Astrocyte of the cerebellum (primary cell): ENCODE measurements around the gene TMCC3.
"Not testable (repeated sequence)": the region's sequence is repeated elsewhere in the genome, so short reads cannot be mapped to it uniquely, and the experiment has no call there.

ENCODE experiments used
- DNase-seq: peaks from one replicate; pipeline ENCODE4 v3.0.0-alpha.2; 2011; ENCODE audit warnings: low read depth
- H3K4me3 ChIP-seq: 2 replicates; pipeline ENCODE4 v1.5.1; 2011; ENCODE audit warnings: mild to moderate bottlenecking, low read depth, low read length, moderate library complexity
- CTCF ChIP-seq: IDR thresholded peaks from 2 replicates; pipeline ENCODE4 v1.5.1; 2012; ENCODE audit warnings: low read length, low read depth, moderate library complexity, mild to moderate bottlenecking; ENCODE audit errors: missing control alignments
- in situ Hi-C: cut with HindIII; loops from 2 replicates; pipeline ENCODE4 v1.10.0; 2017; ENCODE audit warnings: low sequenced_read_pairs

TMCC3 gene

GRCh38 chr12:94650143-94651056 is at the start of gene TMCC3:
TSS of gene TMCC3 (minus strand) at chr12:94650557. CDS start at chr12:94650430, 127 bp downstream.
- in situ Hi-C loops = no loop called here

GRCh38 chr12:94699801-94700200 is 49.4 kb upstream of the TMCC3 start:
- TF ChIP-seq CTCF = no peak
- DNase-seq = no peak
- H3K4me3 ChIP-seq = no peak overlapping the region
- in situ Hi-C loops = no loop called here

More at GRCh38 chr12:94650143-94651056, at the start of gene TMCC3:
- no peak for TF ChIP-seq CTCF
- peak within 1 kb of the TSS; percentile 44 for H3K4me3 ChIP-seq
- DNase-seq = no peak

GRCh38 chr12:94698578-94698977 is 48.2 kb upstream of the TMCC3 start:
- no peak for DNase-seq
- no peak overlapping the region for H3K4me3 ChIP-seq
- TF ChIP-seq CTCF = no peak
- in situ Hi-C loops = no loop called here

- H3K4me3 ChIP-seq = no peak overlapping the region
- TF ChIP-seq CTCF = no peak
- in situ Hi-C loops = no loop called here
- DNase-seq = no peak
These were observed 47.3 kb upstream of the TMCC3 start for GRCh38 chr12:94697631-94698030.

GRCh38 chr12:94694732-94695131 is 44.4 kb upstream of the TMCC3 start:
- DNase-seq = no peak
- TF ChIP-seq CTCF = no peak
- no peak overlapping the region for H3K4me3 ChIP-seq
- in situ Hi-C loops = no loop called here

GRCh38 chr12:94692826-94693225 is 42.5 kb upstream of the TMCC3 start:
- in situ Hi-C loops, DNase-seq, H3K4me3 ChIP-seq: not testable (repeated sequence)

- no peak for DNase-seq
- in situ Hi-C loops = no loop called here
- TF ChIP-seq CTCF = no peak
- no peak overlapping the region for H3K4me3 ChIP-seq
These were observed 39.9 kb upstream of the TMCC3 start for GRCh38 chr12:94690198-94690771.
